H54 (cell line): ENCODE results near the gene ENTREP1.

Experiments used
- DNase-seq: peaks from one replicate; pipeline ENCODE4 v3.0.0; 2011; ENCODE audit warnings: low spot score, mixed read lengths; ENCODE audit not compliant: insufficient read length
- FAIRE-seq: peaks from 3 replicates; lab custom pipeline; 2011; peaks lifted over from hg19 to GRCh38; lab: Jason Lieb, UNC
- POLR2A ChIP-seq: IDR thresholded peaks from 2 replicates; pipeline ENCODE4 v1.6.1; 2011; ENCODE audit warnings: low read depth, mild to moderate bottlenecking, low read length

ENTREP1 gene

GRCh38 chr9:69332067-69332685, 7.2 kb downstream of the ENTREP1 start:
- FAIRE-seq (no peak), DNase-seq (no peak)
- TF ChIP-seq POLR2A, result no peak

- DNase-seq (no peak), FAIRE-seq (no peak)
- no peak for TF ChIP-seq POLR2A
Measured at GRCh38 chr9:69333716-69334115, 8.7 kb downstream of the ENTREP1 start.

DNA sequence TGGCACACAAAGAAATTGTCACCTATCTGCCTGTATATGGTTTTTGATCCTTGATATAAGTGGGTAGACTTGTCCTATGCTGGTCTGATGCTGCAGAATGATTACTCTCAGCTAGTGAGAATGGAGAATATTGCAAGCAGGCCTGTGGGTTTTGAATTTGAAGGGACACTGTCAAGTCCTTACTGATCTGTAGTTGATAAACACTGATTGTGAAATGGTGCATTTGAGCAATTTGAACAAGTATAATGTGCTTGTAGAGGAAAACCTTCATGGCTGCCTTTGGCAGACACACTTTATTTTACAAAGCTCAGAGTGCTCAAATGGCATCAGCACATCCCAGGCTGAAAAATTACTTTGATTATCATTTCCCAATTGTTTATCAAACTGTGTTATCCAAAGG, 9.3 kb downstream of the ENTREP1 start:
- FAIRE-seq (no peak), DNase-seq (no peak)
- no peak for TF ChIP-seq POLR2A

GRCh38 chr9:69339620-69340019, 14.6 kb downstream of the ENTREP1 start:
- FAIRE-seq (no peak), DNase-seq (no peak)
- no peak for TF ChIP-seq POLR2A

DNA sequence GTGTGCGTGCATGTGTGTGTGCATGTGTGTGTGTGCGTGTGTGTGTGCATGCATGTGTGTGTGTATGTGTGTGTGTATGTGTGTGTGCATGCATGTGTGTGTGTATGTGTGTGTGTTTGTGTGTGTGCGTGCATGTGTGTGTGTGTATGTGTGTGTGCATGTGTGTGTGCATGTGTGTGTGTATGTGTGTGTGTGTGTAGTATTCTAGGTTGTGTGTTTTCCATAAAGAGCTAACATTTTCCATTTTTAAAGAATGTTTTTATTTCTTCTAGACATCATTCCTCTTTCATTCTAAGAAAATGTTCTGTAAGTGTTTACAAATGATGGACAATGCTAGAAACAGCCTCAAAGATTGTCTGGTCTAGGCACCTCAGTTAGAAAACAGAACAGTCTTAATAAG, 15.6 kb downstream of the ENTREP1 start:
- DNase-seq, result no peak
- TF ChIP-seq POLR2A, result no peak
- FAIRE-seq, result no peak

- FAIRE-seq (no peak), DNase-seq (no peak)
- TF ChIP-seq POLR2A, result no peak
Measured at GRCh38 chr9:69342769-69343168, 17.8 kb downstream of the ENTREP1 start.

- TF ChIP-seq POLR2A, result no peak
- DNase-seq (no peak), FAIRE-seq (no peak)
Measured at GRCh38 chr9:69344459-69344858, 19.4 kb downstream of the ENTREP1 start.

DNA sequence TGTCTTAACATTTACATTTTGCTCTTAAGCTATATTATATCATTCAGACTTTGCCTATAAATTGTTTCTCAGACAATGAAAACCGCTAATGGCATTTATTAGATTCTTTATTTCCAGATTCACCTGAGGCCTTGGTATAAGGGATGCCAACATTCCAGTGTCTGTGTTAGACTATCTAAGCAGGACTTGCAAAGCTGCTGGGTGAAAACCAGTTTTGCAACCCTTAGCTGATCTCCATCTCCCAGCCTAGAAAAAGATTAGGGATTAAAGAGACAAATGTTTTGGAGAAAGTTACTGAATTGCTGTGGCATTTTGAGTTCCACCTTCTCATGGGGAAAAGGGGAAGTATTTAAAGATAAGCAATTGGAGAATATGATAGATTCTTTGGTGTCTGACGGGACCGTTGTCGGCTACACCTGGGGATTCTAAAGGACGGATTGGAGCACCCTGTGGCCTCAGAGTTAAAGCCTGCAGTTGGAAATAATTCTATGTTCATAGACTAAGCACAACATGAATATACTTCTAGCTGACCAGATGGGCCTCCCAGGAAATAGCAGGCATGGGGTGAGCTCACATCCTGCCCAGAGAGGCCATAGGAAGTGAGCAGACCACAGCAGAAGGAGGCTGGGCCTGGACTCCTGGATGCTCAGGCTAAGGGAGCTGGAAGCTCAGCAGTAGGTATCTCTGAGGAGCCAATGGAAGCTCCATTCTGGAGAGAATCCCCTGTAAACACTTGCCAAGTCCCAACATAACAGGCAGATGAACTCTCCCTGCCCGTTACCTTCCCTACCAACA, 21.8 kb downstream of the ENTREP1 start:
- DNase-seq, result peak; percentile 19
- no peak for TF ChIP-seq POLR2A
- peak; percentile 60 for FAIRE-seq

DNA sequence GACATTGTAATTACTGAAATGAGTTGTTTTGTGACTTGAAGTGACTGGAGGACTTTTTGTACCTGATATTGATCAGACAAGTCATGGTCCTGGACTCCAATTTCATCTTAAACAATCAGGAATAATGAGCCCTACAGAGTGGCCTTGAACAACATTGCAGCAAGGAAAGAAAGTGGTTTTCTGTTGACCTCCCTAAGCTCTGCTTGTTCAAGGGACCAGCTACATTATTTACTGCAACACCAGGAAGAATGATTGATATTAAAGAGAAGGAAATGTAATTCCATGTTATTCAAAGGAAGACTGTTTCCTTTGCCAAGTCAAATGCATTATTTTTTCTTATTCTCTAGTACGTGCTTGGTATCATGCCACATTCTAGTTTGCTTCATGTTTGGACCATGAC, 22.6 kb downstream of the ENTREP1 start:
- TF ChIP-seq POLR2A, result no peak
- DNase-seq (no peak), FAIRE-seq (no peak)

- no peak for FAIRE-seq
- TF ChIP-seq POLR2A, result no peak
- no peak for DNase-seq
Measured at GRCh38 chr9:69351227-69351626, 26.2 kb downstream of the ENTREP1 start.

GRCh38 chr9:69355232-69355631, 30.2 kb downstream of the ENTREP1 start:
- DNase-seq (no peak), FAIRE-seq (no peak)
- no peak for TF ChIP-seq POLR2A

DNA sequence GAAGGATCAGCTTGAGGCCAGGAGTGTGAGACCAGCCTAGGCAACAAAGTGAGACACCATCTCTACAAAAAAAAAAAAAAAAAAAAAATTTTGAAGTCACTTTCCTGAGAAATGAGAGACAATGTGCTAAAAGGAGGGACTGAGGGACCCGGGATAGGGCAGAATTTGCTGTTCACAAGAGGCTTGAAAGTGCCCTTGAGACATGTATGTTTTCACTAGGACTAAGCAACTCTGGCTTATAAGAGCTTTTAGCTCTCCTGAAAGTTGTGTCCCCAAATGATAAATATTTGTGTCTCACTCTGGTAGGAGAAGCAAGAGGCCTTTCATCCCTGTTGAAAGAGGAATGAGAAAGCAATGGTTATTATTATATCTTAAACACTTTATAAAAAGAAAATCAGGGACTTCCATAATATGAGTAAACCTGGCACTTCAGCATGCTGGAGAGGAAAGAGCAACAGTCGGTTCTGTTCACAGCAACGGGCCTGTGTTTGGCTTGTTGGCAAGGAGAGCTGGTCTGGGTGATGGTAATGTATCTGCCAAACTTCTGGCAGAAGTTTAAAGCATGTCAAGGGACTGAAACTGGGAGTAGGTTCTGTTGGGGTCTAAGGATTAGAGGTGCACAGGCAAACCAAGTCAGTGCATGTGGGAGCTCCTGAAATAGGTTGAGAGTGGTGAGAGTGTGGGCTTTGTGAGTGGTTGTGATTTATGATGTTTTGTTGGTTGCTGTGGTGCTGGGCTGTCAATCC, 32.2 kb downstream of the ENTREP1 start:
- DNase-seq (no peak), FAIRE-seq (no peak)
- TF ChIP-seq POLR2A, result no peak

GRCh38 chr9:69357821-69358220, 32.8 kb downstream of the ENTREP1 start:
- DNase-seq, result no peak
- FAIRE-seq, result no peak
- no peak for TF ChIP-seq POLR2A

GRCh38 chr9:69363191-69363590, 38.2 kb downstream of the ENTREP1 start:
- FAIRE-seq, result peak; percentile 53
- TF ChIP-seq POLR2A, result no peak

More at GRCh38 chr9:69363191-69363590, 38.2 kb downstream of the ENTREP1 start:
- DNase-seq, result no peak
